Stimulated activated naive CD4-positive, alpha-beta T cell treated with Interleukin-2 at 50 U/mL for 16 hours (primary cell): Measurements from ENCODE around the gene TMEM45A.
"Not testable (repeated sequence)": the region's sequence is repeated elsewhere in the genome, so short reads cannot be mapped to it uniquely, and the experiment has no call there.

Source experiments
- DNase-seq: peaks from one replicate; lab custom pipeline; 2025; lab: John Stamatoyannopoulos, UW

Gene TMEM45A

GRCh38 chr3:100533176-100533575 lies 40.8 kb downstream of the TMEM45A start:
- DNase-seq, result no peak

GRCh38 chr3:100535610-100535943 lies 43.2 kb downstream of the TMEM45A start:
- no peak for DNase-seq

GRCh38 chr3:100536093-100536492 lies 43.7 kb downstream of the TMEM45A start:
- DNase-seq, result no peak

- no peak for DNase-seq
Observed at GRCh38 chr3:100537646-100538338, 45.4 kb downstream of the TMEM45A start.

- no peak for DNase-seq
Observed at GRCh38 chr3:100538339-100538706, 45.9 kb downstream of the TMEM45A start.

GRCh38 chr3:100540791-100541334 lies 48.4 kb downstream of the TMEM45A start:
- no peak for DNase-seq

GRCh38 chr3:100541428-100541827 lies 49.0 kb downstream of the TMEM45A start:
- not testable (repeated sequence) for DNase-seq

- no peak for DNase-seq
Observed at GRCh38 chr3:100545371-100545770, 53.0 kb downstream of the TMEM45A start.

GRCh38 chr3:100546020-100546744 lies 53.8 kb downstream of the TMEM45A start:
- DNase-seq, result no peak

GRCh38 chr3:100548053-100548452 lies 55.6 kb downstream of the TMEM45A start:
- no peak for DNase-seq

GRCh38 chr3:100553618-100554372 lies 61.4 kb downstream of the TMEM45A start:
- DNase-seq, result no peak

GRCh38 chr3:100554373-100554676 lies 61.9 kb downstream of the TMEM45A start:
- no peak for DNase-seq

GRCh38 chr3:100556673-100557310 lies 64.4 kb downstream of the TMEM45A start:
- no peak for DNase-seq

GRCh38 chr3:100558233-100558632 lies 65.8 kb downstream of the TMEM45A start:
- DNase-seq, result no peak

- DNase-seq, result no peak
Observed at GRCh38 chr3:100560426-100560825, 68.0 kb downstream of the TMEM45A start.

- DNase-seq, result no peak
Observed at GRCh38 chr3:100561459-100562158, 69.2 kb downstream of the TMEM45A start.

- no peak for DNase-seq
Observed at GRCh38 chr3:100562224-100562857, 69.9 kb downstream of the TMEM45A start.

- DNase-seq, result no peak
Observed at GRCh38 chr3:100563228-100563627, 70.8 kb downstream of the TMEM45A start.

GRCh38 chr3:100563652-100564211 lies 71.3 kb downstream of the TMEM45A start:
- DNase-seq, result no peak

- no peak for DNase-seq
Observed at GRCh38 chr3:100570811-100571210, 78.4 kb downstream of the TMEM45A start.

- no peak for DNase-seq
Observed at GRCh38 chr3:100574536-100574935, 82.1 kb downstream of the TMEM45A start.
